HCT116 (cell line): ENCODE data around the gene FOXK1.

ENCODE experiments used
- CTCF ChIP-seq, 3 experiments: fragments of 200-600 bp in 1 of 3; sonication (generic) in 1 of 3; IDR thresholded peaks in 2 of 3; conservative IDR thresholded peaks in 1 of 3; 2 replicates each; pipeline ENCODE4 v1.5.1; 2012 to 2017; ENCODE audit warnings: low read depth in 2 of 3, low read length in 2 of 3, antibody characterized with exemption in 1 of 3, borderline replicate concordance in 1 of 3, control low read depth in 1 of 3, mild to moderate bottlenecking in 1 of 3, mixed read lengths in 1 of 3, mixed run types in 1 of 3, moderate library complexity in 1 of 3; ENCODE audit not compliant: insufficient read depth in 1 of 3
- EZH2 ChIP-seq: fragments of 200-600 bp; sonication (generic); IDR thresholded peaks from 2 replicates; pipeline ENCODE4 v1.6.1; 2017; ENCODE audit warnings: antibody characterized with exemption, mixed run types
- EZH2phosphoT487 ChIP-seq: fragments of 200-600 bp; IDR thresholded peaks from 2 replicates; pipeline ENCODE4 v1.6.1; 2018; ENCODE audit warnings: antibody characterized with exemption, borderline replicate concordance
- POLR2A ChIP-seq: IDR thresholded peaks from 2 replicates; pipeline ENCODE4 v1.7.0; 2011; ENCODE audit warnings: borderline replicate concordance; ENCODE audit not compliant: insufficient read depth, insufficient read length; ENCODE audit errors: extremely low read depth
- POLR2AphosphoS5 ChIP-seq: IDR thresholded peaks from 2 replicates; pipeline ENCODE4 v1.6.1; 2011; ENCODE audit warnings: mild to moderate bottlenecking, low read depth, low read length, moderate library complexity
- RAD21 ChIP-seq: IDR thresholded peaks from 2 replicates; pipeline ENCODE4 v1.6.1; 2012; ENCODE audit warnings: low read depth, mild to moderate bottlenecking
- SP1 ChIP-seq: IDR thresholded peaks from 2 replicates; pipeline ENCODE4 v1.6.1; 2012; ENCODE audit warnings: low read depth
- SRF ChIP-seq: IDR thresholded peaks from 2 replicates; pipeline ENCODE4 v1.6.1; 2012; ENCODE audit warnings: low read depth
- YY1 ChIP-seq: IDR thresholded peaks from 2 replicates; pipeline ENCODE4 v1.6.1; 2011; ENCODE audit warnings: low read length, low read depth, moderate library complexity, mild to moderate bottlenecking; ENCODE audit not compliant: insufficient replicate concordance; ENCODE audit errors: extremely low read depth
- ZNF274 ChIP-seq: fragments of 200-500 bp; sonication (Bioruptor generic); IDR thresholded peaks from 2 replicates; pipeline ENCODE4 v1.6.1; 2014; ENCODE audit warnings: mild to moderate bottlenecking, low read depth, low read length, inconsistent platforms
- TF ChIP-seq, protein P1 (sequence below): IDR thresholded peaks from 2 replicates; pipeline ENCODE4 v1.6.1; 2012; ENCODE audit warnings: low read depth
- TF ChIP-seq, protein P2 (sequence below): IDR thresholded peaks from 2 replicates; pipeline ENCODE4 v1.6.1; 2011; ENCODE audit warnings: mild to moderate bottlenecking, low read length, moderate library complexity; ENCODE audit not compliant: insufficient replicate concordance; ENCODE audit errors: extremely low read depth

- no peak for TF ChIP-seq CTCF (IDR thresholded peaks at IDR 0.05 in 2 of 3, conservative IDR thresholded peaks at IDR 0.05 in 1 of 3; ENCODE audit: borderline replicate concordance in 1 of 3, insufficient read depth in 1 of 3, low read depth in 2 of 3, low read length in 2 of 3)
- TF ChIP-seq POLR2AphosphoS5 = no peak
- no peak for TF ChIP-seq EZH2
- no peak for TF ChIP-seq SRF
- TF ChIP-seq, protein P1, sequence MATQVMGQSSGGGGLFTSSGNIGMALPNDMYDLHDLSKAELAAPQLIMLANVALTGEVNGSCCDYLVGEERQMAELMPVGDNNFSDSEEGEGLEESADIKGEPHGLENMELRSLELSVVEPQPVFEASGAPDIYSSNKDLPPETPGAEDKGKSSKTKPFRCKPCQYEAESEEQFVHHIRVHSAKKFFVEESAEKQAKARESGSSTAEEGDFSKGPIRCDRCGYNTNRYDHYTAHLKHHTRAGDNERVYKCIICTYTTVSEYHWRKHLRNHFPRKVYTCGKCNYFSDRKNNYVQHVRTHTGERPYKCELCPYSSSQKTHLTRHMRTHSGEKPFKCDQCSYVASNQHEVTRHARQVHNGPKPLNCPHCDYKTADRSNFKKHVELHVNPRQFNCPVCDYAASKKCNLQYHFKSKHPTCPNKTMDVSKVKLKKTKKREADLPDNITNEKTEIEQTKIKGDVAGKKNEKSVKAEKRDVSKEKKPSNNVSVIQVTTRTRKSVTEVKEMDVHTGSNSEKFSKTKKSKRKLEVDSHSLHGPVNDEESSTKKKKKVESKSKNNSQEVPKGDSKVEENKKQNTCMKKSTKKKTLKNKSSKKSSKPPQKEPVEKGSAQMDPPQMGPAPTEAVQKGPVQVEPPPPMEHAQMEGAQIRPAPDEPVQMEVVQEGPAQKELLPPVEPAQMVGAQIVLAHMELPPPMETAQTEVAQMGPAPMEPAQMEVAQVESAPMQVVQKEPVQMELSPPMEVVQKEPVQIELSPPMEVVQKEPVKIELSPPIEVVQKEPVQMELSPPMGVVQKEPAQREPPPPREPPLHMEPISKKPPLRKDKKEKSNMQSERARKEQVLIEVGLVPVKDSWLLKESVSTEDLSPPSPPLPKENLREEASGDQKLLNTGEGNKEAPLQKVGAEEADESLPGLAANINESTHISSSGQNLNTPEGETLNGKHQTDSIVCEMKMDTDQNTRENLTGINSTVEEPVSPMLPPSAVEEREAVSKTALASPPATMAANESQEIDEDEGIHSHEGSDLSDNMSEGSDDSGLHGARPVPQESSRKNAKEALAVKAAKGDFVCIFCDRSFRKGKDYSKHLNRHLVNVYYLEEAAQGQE = no peak
- TF ChIP-seq YY1 = no peak
- no peak for TF ChIP-seq EZH2phosphoT487
- TF ChIP-seq RAD21 = no peak
- TF ChIP-seq POLR2A = no peak
- TF ChIP-seq, protein P2, sequence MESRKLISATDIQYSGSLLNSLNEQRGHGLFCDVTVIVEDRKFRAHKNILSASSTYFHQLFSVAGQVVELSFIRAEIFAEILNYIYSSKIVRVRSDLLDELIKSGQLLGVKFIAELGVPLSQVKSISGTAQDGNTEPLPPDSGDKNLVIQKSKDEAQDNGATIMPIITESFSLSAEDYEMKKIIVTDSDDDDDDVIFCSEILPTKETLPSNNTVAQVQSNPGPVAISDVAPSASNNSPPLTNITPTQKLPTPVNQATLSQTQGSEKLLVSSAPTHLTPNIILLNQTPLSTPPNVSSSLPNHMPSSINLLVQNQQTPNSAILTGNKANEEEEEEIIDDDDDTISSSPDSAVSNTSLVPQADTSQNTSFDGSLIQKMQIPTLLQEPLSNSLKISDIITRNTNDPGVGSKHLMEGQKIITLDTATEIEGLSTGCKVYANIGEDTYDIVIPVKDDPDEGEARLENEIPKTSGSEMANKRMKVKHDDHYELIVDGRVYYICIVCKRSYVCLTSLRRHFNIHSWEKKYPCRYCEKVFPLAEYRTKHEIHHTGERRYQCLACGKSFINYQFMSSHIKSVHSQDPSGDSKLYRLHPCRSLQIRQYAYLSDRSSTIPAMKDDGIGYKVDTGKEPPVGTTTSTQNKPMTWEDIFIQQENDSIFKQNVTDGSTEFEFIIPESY = no peak
- no peak for TF ChIP-seq ZNF274
- no peak for TF ChIP-seq SP1
These were observed 89.6 kb downstream of the FOXK1 start for GRCh38 chr7:4771737-4772136.
